Right renal pelvis (tissue), 4 donors: Measurements from ENCODE around the gene ZFPL1. TPM values are rescaled to one million over a fixed set of nuclear protein-coding genes. Genes with fewer than 3 reads are reported as not detected.
A peak's percentile ranks its signal among the peaks of the same experiment; 100 is the strongest.

ENCODE experiments used
- DNase-seq, 4 donors: peaks; one replicate each; pipeline ENCODE4 v3.0.0-alpha.2; 2013; ENCODE audit warnings: low read depth in 4 of 4, low spot score in 3 of 4, missing footprints in 1 of 4
- polyA plus RNA-seq, 4 donors: library from polyadenylated mRNA; unstranded; fragments of 120-200 nt; gene quantifications; one replicate each; pipeline ENCODE4 v1.2.1, GENCODE V29; 2013; ENCODE audit not compliant: insufficient read length in 4 of 4

Gene ZFPL1
- polyA plus RNA-seq, 4 donors: 31.8 to 38.9 (median 32.7) TPM

- DNase-seq: no peak
Observed at GRCh38 chr11:65126624-65127274, 42.7 kb downstream of the ZFPL1 start.

- DNase-seq: no peak
Observed at GRCh38 chr11:65127473-65128181, 43.6 kb downstream of the ZFPL1 start.

- no peak for DNase-seq
Observed at GRCh38 chr11:65128182-65129145, 44.4 kb downstream of the ZFPL1 start.

- DNase-seq: no peak
Observed at GRCh38 chr11:65129649-65130441, 45.8 kb downstream of the ZFPL1 start.

- DNase-seq: no peak
Observed at GRCh38 chr11:65130631-65131416, 46.8 kb downstream of the ZFPL1 start.

- no peak for DNase-seq
Observed at GRCh38 chr11:65131417-65131776, 47.4 kb downstream of the ZFPL1 start.

- no peak for DNase-seq
Observed at GRCh38 chr11:65131895-65132237, 47.8 kb downstream of the ZFPL1 start.

GRCh38 chr11:65132238-65132987 is 48.4 kb downstream of the ZFPL1 start:
- no peak for DNase-seq

- no peak for DNase-seq
Observed at GRCh38 chr11:65132988-65133700, 49.1 kb downstream of the ZFPL1 start.

GRCh38 chr11:65133724-65134123 is 49.7 kb downstream of the ZFPL1 start:
- no peak for DNase-seq

- DNase-seq: peak; percentile 76 to 93 (median 84)
Observed at GRCh38 chr11:65134240-65134951, 50.4 kb downstream of the ZFPL1 start, which contains the start of gene SYVN1. SYVN1 (minus strand) TSS chr11:65134519; CDS start chr11:65133601, 918 bp downstream.

GRCh38 chr11:65134952-65135632 is 51.1 kb downstream of the ZFPL1 start:
- DNase-seq: peak; percentile 89 to 95 (median 92)

GRCh38 chr11:65135633-65136145 is 51.7 kb downstream of the ZFPL1 start:
- DNase-seq: no peak

GRCh38 chr11:65136515-65137096 is 52.6 kb downstream of the ZFPL1 start:
- DNase-seq: no peak
